NOMO-1 treated with DMSO at 0.1 percent for 48 hours (cell line): ENCODE measurements around the gene TNFSF4.
"Not testable (repeated sequence)": the region's sequence is repeated elsewhere in the genome, so short reads cannot be mapped to it uniquely, and the experiment has no call there.

Experiments used
- DNase-seq: peaks from one replicate; lab custom pipeline; 2025; ENCODE audit not compliant: unreplicated experiment; lab: John Stamatoyannopoulos, UW

The TNFSF4 gene

DNA sequence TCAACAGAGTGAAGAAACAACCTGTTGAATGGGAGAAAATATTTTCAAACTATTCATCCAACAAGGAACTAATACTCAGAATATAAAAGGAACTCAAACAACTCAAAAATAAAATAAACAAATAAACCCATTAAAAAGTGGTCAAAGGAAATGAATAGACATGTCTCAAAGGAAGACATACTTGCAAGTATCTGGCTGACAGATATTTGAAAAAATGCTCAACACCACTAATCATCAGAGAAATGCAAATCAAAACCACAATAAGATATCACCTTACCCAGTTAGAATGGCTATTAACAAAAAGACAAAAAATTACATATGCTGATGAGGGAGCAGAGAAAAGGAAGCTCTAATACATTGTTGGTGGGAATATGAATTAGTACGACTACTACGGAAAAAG lies 38.2 kb downstream of the TNFSF4 start:
- no peak for DNase-seq

DNA sequence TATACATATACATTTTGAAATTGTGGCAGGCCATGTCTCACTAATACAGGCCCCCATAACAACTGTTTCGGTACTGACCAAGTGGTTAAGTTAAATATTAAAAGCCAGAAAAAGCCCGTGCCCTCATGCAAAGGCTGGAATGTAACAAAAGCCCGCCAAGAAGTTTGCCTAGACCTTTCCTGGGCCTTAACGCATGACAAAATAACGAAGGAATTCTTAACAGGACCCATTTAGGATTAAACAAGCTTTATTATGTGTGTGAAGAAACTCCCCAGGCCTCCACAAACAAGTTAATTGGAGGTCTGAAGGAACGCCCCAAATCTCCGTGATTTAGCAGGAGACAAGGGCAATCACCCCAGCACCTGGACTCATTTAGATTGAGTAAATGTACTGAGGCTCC lies 42.4 kb downstream of the TNFSF4 start:
- DNase-seq: no peak

DNA sequence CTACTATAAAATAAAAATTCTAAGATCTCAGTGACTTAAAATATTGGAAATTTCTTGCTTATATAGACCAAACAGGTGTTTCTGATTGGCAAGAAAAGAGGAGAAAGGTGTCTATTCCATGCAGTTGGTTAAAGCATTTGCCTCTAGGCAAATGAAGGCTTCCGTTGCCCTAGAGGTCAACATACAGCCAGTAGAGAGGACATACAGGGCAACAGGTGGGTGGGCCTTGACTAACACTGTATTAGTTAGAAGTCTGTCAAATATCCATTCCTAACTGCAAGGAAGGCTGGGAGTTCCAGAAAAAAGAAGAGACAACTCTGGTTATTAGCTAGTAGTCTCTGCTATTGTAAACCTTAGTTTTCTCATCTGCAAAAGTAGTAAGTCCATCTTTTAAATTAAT lies 43.0 kb downstream of the TNFSF4 start:
- DNase-seq: no peak

DNA sequence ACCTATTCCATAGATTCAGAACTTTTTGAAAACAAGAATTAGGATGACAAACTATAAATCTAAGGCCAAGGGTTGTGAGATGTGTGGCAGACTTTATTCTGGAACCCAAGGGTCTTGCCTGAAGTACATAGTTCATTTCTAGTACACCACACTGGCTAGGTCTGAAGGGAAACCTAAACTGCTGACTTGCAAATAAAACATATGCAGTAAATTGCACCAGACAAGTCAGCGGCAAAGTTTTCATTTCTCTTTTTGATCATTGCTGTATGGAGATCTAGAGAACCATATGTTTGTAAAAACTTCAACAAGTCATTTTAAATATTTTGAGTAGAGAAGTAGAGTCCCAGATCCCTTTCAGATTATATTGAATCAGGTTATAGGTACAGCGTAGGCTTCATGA lies 43.9 kb downstream of the TNFSF4 start:
- DNase-seq: no peak

DNA sequence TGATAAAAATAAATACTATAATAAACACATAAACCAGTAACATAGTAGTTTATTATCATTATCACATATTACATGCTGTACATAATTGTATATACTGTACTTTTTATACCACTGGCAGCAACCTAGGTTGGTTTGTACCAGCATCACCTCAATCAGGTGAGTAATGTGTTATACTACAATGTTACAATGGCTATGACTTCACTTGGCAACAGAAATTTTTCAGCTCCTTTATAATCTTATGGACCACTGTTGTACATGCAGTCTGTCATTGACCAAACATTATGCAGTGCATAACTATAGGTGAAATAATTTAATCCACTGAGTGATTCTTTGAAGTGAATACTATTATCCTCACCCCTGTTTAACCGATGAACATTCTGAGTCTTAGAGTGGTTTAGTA lies 44.5 kb downstream of the TNFSF4 start:
- DNase-seq: no peak

DNA sequence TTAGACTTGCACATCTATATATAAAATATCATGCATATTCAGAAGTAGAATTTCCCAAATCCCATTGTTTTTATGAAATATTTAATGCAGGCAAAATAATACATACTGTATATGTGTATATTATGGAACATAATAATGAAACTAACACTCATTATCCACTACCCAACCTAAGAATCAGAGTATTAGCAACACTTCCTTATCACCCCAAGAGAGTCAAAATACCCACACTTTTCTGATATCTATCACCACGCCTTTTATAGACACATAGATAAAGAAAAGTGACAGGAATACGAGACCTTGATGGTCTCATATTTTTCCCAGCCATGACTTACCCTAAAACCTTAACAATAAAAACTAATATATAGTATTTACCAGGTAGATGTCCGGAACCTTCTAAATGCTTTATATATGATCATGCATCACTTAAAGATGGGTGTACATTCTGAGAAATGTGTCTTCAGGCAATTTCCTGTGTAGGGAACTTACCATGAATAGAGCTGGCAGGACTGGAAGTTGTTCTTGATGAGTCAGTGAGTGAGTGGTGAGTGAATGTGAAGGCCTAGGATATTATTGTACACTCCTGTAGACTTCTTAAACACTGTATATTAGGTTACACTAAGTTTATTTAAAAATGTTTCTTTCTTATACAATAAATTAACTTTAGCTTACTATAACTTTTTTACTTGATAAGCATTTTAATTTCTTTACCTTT lies 45.5 kb downstream of the TNFSF4 start:
- no peak for DNase-seq

DNA sequence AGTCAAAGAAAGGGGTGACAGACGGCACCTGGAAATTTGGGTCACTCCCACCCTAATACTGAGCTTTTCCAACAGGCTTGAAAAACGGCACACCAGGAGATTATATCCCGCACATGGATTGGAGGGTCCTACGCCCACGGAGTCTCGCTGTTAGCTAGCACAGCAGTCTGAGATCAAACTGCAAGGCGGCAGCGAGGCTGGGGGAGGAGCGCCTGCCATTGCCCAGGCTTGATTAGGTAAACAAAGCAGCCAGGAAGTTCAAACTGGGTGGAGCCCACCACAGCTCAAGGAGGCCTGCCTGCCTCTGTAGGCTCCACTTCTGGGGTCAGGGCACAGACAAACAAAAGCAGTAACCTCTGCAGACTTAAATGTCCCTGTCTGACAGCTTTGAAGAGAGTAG lies 53.2 kb downstream of the TNFSF4 start:
- not testable (repeated sequence) for DNase-seq

DNA sequence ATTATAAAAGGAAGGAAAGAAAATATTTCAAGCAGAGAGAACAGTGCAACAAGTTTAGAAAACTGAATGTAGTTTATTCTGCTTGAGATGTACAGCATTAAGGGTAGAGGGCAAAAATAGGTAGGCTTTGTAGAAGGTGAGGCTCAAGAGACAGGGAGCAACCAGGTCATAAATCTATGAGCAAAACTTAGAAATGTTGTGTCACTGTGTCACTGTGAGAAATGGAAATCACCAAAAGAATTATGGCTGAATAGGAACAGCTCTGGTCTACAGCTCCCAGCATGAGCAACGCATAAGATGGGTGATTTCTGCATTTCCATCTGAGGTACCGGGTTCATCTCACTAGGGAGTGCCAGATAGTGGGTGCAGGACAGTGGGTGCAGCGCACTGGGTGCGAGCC lies 53.6 kb downstream of the TNFSF4 start:
- DNase-seq: no peak

DNA sequence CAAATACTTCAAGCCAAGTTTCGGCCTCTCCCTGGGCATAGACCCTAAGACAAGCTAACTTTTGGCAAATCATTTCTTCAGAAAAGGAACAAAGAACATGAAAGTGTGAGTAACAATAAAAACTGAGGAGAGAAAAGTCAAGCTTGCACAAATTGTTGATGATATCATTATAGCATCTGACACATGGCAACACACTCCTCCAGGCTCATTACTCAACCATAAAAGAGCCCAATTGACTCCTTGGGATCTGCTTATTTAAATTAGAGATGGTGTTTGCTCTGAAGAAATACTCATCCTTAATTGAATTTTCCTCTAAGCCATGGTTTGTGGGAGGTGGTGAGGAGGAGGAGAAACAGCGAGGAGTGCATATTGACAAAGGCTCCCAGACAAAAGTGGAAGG lies 54.5 kb downstream of the TNFSF4 start:
- no peak for DNase-seq

DNA sequence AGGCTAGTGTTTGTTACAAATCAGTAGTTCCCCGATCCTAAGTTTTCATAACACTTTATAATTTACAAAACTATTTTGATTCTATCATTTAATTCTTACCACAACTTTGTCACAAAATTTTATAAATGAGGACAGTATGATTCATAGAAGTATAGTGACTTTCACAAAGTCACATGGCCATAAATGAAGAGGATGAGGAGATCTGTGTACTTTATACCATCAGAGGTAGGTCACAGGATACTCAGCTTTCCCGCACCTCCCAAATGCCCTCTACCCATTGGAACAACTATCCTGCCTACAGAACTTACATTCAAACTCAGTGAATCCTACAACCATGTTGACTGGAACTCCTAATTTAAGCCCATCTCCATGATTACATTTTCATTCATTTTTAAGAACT lies 56.3 kb downstream of the TNFSF4 start:
- no peak for DNase-seq

DNA sequence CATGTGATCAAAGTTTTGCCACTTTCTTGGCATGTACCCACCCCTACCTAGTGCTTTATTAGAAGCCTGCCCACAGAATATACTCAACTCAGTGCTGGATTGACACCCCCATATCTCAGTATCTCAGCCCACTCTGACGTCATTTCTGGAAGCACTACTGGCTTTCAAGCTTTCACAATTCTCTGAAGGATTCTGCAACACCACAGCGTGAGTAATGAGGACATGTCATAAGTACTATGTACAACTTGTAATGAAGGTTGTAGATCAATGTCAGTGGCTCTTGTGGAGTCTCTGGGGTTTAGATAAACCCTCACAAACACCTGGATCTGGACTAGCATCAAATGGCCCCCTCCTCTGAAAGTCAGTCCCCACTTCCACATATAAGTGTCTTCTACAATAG lies 57.2 kb downstream of the TNFSF4 start:
- peak; percentile 59 for DNase-seq

DNA sequence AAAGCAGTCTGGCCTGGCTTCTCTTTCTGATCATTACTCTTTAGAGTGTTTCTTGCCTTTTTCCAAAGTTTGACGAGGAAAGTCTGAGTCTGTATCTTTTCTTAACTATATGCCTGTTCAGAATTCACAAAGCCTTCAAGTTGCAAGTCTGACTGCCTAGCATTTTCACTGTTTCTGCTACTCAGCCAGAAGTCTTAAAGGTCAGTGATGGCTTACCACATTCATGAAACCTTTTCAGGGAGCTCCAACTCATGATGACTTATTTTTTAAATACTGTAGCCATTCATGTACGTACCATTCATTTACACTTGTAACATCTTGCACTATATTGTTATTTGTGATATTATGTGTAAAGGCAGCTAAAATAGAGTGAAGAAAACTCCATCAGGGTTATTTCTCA lies 58.2 kb downstream of the TNFSF4 start:
- no peak for DNase-seq

DNA sequence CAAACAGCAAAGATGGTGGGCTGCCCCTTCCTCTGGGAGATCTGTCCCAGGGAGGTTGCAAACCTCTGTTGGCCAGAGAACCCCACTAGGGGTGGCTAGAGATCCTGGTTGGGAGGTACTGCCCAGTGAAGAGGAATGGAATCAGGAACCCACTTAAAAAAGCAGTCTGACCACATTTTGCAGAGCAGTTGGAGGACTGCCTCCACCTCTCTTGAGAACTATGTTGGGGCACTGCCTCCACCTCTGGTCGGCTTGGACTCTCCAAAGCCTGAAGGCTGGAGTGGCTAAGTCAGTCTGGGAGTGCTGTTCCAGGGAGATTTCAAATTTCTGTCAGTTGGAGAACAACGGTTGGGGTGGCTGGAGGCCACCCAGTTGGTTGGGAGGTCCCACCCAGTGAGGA lies 58.6 kb downstream of the TNFSF4 start:
- DNase-seq: no peak

DNA sequence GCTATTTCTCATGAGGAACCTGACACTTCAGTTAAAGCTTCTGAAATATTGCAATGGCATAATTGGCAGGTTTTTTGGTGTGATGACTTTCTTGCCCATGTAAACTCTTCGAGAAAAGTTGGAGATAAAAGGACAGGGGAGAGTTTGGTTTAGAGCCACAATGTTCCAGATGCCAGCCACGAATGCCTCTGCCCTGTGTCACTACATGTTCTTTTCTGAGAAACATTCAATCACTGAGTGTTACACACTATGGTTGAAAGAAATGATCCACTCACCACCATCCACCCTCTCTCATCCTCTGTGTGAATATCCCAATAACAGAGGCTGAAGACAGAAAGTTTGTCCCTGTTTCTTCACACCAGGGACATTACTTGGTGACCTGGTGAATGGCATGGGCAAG lies 66.4 kb downstream of the TNFSF4 start:
- DNase-seq: no peak

DNA sequence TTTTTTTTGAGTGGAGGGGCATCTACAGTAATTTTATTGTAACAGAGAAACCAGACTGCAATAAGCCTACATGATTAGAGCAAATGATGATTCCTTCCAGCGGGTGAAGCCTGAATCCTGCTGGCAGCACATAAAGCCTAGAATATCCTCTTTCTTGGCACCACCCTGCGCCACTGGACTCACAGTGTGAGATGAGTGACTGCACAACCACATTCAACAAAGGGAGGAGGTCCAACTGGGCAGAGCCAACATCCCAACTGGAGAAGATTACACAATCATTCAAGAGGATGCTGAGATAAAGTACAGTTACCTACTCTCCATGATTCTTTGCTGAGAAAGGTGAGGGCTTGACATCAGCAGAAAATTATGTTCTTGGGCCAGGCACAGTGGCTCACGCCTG lies 67.4 kb downstream of the TNFSF4 start:
- DNase-seq: no peak

DNA sequence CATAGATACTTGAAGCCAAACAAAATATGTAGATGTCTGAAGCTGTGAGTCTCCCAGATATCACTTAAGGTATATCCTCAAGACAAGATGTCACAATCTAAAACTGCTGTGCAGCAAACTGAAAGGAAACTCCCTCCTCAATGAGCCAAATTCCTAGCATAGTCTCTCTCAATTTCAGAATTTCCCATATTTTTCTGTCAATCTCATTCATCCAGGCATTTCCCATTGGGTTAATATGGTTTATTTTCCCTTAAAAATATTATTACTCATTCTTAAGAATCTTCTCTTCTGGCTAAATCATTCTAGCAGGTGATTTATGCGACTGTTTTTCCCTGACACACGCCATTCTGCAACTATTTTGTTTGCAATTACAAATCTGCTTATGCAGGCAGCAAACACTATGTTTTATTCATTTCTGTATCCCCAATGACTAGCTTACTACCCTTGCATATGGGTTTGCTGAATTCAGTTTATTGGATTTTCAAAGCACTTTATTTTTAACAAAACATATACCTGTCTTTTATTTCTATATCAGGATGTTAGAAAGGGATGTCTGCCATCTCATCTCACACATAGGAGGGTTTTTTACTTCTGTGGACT lies 69.9 kb downstream of the TNFSF4 start:
- DNase-seq: no peak

DNA sequence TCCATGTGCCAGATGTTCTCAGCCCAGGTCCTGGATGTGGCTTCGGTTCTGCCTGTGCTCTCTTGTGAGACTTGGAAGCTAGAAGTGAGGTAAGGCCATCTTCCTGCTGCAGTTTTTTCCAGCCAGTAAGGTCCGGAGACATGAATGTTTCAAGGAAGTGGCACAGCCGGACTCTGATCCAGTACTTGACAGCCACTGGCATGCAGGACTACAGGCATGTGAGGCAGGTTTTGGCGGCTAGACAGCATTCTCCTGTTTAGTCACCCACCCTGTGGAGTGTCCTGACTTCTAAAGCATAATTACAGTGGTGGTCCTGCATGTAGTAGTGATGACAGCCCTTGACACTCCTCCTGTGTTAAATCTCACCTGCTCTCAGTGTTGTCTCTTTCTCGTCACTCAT lies 72.3 kb downstream of the TNFSF4 start:
- DNase-seq: no peak

DNA sequence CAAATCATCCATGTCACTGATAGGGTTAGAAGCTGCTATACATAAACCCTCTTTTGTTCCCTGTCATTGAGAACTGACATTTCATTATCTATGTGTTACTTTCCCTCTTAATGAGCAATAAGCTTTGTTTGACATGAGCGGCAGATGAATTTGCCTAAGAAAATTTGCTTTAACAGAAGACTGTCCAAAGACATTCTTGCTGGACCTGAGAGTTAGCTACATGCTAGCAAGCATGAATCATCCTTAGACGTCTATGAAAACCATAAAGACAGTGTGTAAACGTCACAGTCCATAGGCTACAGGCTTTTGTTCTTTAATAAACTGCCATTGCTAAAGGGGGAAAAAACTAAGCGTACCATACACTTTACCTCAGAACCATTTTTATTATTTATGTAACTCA lies 73.1 kb downstream of the TNFSF4 start:
- no peak for DNase-seq
